ENCODE results near the gene C1orf105. TPM values are rescaled to one million over a fixed set of nuclear protein-coding genes. Genes with fewer than 3 reads are reported as not detected.

C1orf105 gene
- total and polyA plus RNA-seq, 2 of the 8 experiments (the other 6 are each of a cell fraction or from before 2014, with no cell fraction given), result not detected

- H3K4me2 ChIP-seq (ENCODE audit: insufficient read depth in 1 of 2, low read depth in 2 of 2, low read length in 2 of 2), result no peak overlapping the region
- H2BK120ac ChIP-seq (replicated peaks; ENCODE audit: low read depth, low read length), result no peak overlapping the region
- POLR2A ChIA-PET (ENCODE audit: partially characterized antibody), result interaction anchor here (1.1 kb wide), 1 partner anchor 22 kb away, joined by 4 read pairs; no protein-coding TSS in a partner anchor
- no peak overlapping the region for H3K23ac ChIP-seq (ENCODE audit: insufficient read length)
- H3K4me1 ChIP-seq (replicated peaks in 1 of 4; ENCODE audit: control insufficient read depth in 3 of 4, insufficient read depth in 4 of 4, low read length in 3 of 4), result no peaks in the 10 kb centered on the region
- H3K9me3 ChIP-seq (ENCODE audit: insufficient read depth in 2 of 2, low read depth in 1 of 2, low read length in 1 of 2), result no peaks in the 10 kb centered on the region
- H3K4me3 ChIP-seq (ENCODE audit: extremely low read depth in 1 of 4, insufficient read depth in 2 of 4, low read depth in 3 of 4, low read length in 4 of 4), result no peak overlapping the region
- no peak overlapping the region for H4K91ac ChIP-seq (replicated peaks; ENCODE audit: insufficient read length, low read length)
- no peak overlapping the region for H3K18ac ChIP-seq (ENCODE audit: extremely low read depth, low read length)
- H4K5ac ChIP-seq (ENCODE audit: insufficient read length, low read depth, low read length), result no peak overlapping the region
- no peak for FAIRE-seq
- H2BK5ac ChIP-seq (ENCODE audit: low read depth, low read length), result no peak overlapping the region
- no peak overlapping the region for H3K4ac ChIP-seq (replicated peaks; ENCODE audit: insufficient read length, low read depth, low read length)
- no peak overlapping the region for H3K27ac ChIP-seq (ENCODE audit: low read depth, low read length)
- H4K8ac ChIP-seq (ENCODE audit: extremely low read depth, insufficient read depth, low read length), result no peak overlapping the region
- H2AFZ ChIP-seq (ENCODE audit: low read length), result peak overlapping the region; percentile 18; the same call in 1 of the 2 replicates
- H3K79me2 ChIP-seq (ENCODE audit: control insufficient read depth in 1 of 2, insufficient read depth in 2 of 2, low read length in 2 of 2), result no peaks in the 10 kb centered on the region
- no peaks in the 10 kb centered on the region for H3K23me2 ChIP-seq (ENCODE audit: low read depth, low read length)
- no peak overlapping the region for H3K9ac ChIP-seq (replicated peaks in 1 of 4; ENCODE audit: extremely low read depth in 1 of 4, low read depth in 3 of 4, low read length in 3 of 4)
- H3K56ac ChIP-seq (replicated peaks; ENCODE audit: insufficient read length, low read depth, low read length), result no peak overlapping the region
- H3K36me3 ChIP-seq (ENCODE audit: control insufficient read depth in 2 of 4, insufficient read depth in 4 of 4, low read length in 3 of 4), result no peaks in the 10 kb centered on the region
- H2BK15ac ChIP-seq (ENCODE audit: low read length), result no peak overlapping the region
- H2AK5ac ChIP-seq (ENCODE audit: low read depth, low read length), result no peak overlapping the region
- no peak overlapping the region for H2BK12ac ChIP-seq (ENCODE audit: low read depth, low read length)
- 81% methylated on average over 7 of the region's 7 CpGs; no CpG with 5 or more reads in 1 of the 2 experiments for WGBS, 2 experiments (ENCODE audit: extremely low coverage in 1 of 2, insufficient coverage in 1 of 2, insufficient read length in 1 of 2, insufficient replicate concordance in 2 of 2, low coverage in 1 of 2, low lambda C conversion rate in 2 of 2, missing lambda C conversion rate in 1 of 2)
- no peak overlapping the region for H3K14ac ChIP-seq (ENCODE audit: insufficient read length)
- peaks cover 0 to 2% (median 0%) of the 10 kb centered on the region in 4 experiments; a peak in 1 of 7 replicates for H3K27me3 ChIP-seq (replicated peaks in 1 of 4; ENCODE audit: control insufficient read depth in 3 of 4, extremely low read depth in 1 of 4, insufficient read depth in 3 of 4, low read length in 3 of 4)
- CTCF ChIA-PET (ENCODE audit: partially characterized antibody), result interaction anchor here (0.6 to 5.2 kb wide), 6 partner anchors 8 to 275 kb away, joined by 3 to 39 read pairs (median 4); partner anchors contain the start of gene PIGC
- no peak for DNase-seq (ENCODE audit: low read depth in 1 of 2, low spot score in 2 of 2)
- no peaks in the 10 kb centered on the region for H4K20me1 ChIP-seq (replicated peaks in 1 of 2; ENCODE audit: control insufficient read depth in 1 of 2, insufficient read depth in 2 of 2, low read length in 2 of 2)
- no peaks in the 10 kb centered on the region for H3K79me1 ChIP-seq (ENCODE audit: low read depth, low read length)
- H2BK20ac ChIP-seq (ENCODE audit: low read length), result no peak overlapping the region
- TF ChIP-seq BACH1 (IDR thresholded peaks at IDR 0.05; ENCODE audit: low read length), result no peak
- TF ChIP-seq SIRT6 (IDR thresholded peaks at IDR 0.05; ENCODE audit: low read length), result no peak
- no peak for TF ChIP-seq TAF1 (IDR thresholded peaks at IDR 0.05; ENCODE audit: low read depth, low read length)
Measured at GRCh38 chr1:172452536-172453152, 32.2 kb downstream of the C1orf105 start.
